ENCODE data around the gene GPR143. TPM values are rescaled to one million over a fixed set of nuclear protein-coding genes. Genes with fewer than 3 reads are reported as not detected.

GPR143 gene
- total RNA-seq, 2 donors from 2014 or later = 11.7 to 13.5 TPM

DNA sequence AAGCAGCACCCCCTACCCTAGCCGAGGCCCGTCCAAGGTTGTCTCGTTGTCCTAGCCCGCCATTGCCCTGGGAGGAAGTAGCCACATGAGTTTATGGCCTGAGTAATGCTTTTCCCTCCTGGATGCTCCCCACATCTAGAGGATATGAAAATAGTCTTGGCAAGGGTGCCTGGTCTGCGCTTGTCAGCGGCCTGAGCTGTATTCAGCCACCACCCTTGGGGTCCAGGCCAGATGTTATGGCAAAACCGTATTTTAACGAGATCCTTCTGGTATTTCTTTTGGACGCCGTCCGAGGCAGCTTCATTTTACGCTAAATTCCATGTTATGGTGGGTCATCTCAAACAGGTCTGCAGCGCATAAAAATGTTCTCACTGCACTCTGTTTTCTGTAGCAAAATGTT lies 89.3 kb downstream of the GPR143 start:
- Mint-ChIP-seq H3K36me3 (ENCODE audit: low read depth) (peaks cover 13% of the 10 kb centered on the region), H3K27me3 (ENCODE audit: insufficient read depth) (no peaks in the 10 kb centered on the region), H3K4me3 (no peak overlapping the region), H3K4me1 (no peaks in the 10 kb centered on the region), H3K27ac (no peak overlapping the region), H3K9me3 (peaks cover 50% of the 10 kb centered on the region)
- Histone ChIP-seq H3K9me3 (ENCODE audit: control insufficient read depth, low read length) (no peaks in the 10 kb centered on the region), H3K27me3 (ENCODE audit: control insufficient read depth, insufficient read depth, low read length, poor library complexity, severe bottlenecking) (no peaks in the 10 kb centered on the region), H3K36me3 (ENCODE audit: control insufficient read depth, insufficient read depth, low read length) (no peaks in the 10 kb centered on the region), H3K4me3 (ENCODE audit: low read length) (no peak overlapping the region), H3K27ac (ENCODE audit: low read depth, low read length) (no peak overlapping the region), H3K9ac (ENCODE audit: extremely low read depth, low read length, poor library complexity, severe bottlenecking) (no peak overlapping the region), H3K4me1 (ENCODE audit: control insufficient read depth, insufficient read depth, low read length) (no peaks in the 10 kb centered on the region)
- DNase-seq = no peak
- 83% methylated on average over 13 of the region's 13 CpGs; no CpG with 5 or more reads in 1 of the 2 experiments for WGBS, 2 experiments (ENCODE audit: insufficient coverage in 1 of 2, insufficient read length in 1 of 2)
- TF ChIP-seq, protein P1, sequence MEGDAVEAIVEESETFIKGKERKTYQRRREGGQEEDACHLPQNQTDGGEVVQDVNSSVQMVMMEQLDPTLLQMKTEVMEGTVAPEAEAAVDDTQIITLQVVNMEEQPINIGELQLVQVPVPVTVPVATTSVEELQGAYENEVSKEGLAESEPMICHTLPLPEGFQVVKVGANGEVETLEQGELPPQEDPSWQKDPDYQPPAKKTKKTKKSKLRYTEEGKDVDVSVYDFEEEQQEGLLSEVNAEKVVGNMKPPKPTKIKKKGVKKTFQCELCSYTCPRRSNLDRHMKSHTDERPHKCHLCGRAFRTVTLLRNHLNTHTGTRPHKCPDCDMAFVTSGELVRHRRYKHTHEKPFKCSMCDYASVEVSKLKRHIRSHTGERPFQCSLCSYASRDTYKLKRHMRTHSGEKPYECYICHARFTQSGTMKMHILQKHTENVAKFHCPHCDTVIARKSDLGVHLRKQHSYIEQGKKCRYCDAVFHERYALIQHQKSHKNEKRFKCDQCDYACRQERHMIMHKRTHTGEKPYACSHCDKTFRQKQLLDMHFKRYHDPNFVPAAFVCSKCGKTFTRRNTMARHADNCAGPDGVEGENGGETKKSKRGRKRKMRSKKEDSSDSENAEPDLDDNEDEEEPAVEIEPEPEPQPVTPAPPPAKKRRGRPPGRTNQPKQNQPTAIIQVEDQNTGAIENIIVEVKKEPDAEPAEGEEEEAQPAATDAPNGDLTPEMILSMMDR (conservative IDR thresholded peaks at IDR 0.05) = no peak

Other genes with a start within 250 kb of the GPR143 start
- gene SHROOM2, start 20.6 kb upstream of the GPR143 start, total RNA-seq = 10 to 100 TPM; 14.4 to 15.4 TPM
- gene CLDN34, start 201.5 kb upstream of the GPR143 start, total RNA-seq = under 1 TPM in 1 of 2 donors, not detected in 1; 0.35 TPM

Data from endodermal cell (in vitro differentiated cells).